ENCODE results near the gene PPP1R2.

PPP1R2 gene

DNA sequence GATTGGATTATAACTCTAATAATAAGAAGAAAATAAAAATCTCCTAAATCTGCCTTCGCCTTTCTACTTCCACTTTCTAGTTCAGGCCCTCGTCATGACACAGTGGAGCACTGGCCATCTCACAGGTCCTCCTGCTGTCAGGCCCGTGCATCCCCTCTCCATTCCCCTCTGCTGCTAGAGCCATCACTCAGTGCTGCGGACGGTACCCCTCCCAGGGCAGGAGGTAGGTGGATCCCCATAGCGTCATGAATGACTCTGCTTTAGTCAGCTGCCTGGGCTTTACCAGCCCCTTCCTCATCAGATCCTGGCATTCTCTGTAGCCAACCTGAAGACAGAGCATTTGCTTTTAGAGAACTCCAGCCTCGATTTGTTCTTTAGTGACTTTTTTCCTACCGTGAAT lies 12.0 kb upstream of the PPP1R2 start:
- TF ChIP-seq, protein P1, sequence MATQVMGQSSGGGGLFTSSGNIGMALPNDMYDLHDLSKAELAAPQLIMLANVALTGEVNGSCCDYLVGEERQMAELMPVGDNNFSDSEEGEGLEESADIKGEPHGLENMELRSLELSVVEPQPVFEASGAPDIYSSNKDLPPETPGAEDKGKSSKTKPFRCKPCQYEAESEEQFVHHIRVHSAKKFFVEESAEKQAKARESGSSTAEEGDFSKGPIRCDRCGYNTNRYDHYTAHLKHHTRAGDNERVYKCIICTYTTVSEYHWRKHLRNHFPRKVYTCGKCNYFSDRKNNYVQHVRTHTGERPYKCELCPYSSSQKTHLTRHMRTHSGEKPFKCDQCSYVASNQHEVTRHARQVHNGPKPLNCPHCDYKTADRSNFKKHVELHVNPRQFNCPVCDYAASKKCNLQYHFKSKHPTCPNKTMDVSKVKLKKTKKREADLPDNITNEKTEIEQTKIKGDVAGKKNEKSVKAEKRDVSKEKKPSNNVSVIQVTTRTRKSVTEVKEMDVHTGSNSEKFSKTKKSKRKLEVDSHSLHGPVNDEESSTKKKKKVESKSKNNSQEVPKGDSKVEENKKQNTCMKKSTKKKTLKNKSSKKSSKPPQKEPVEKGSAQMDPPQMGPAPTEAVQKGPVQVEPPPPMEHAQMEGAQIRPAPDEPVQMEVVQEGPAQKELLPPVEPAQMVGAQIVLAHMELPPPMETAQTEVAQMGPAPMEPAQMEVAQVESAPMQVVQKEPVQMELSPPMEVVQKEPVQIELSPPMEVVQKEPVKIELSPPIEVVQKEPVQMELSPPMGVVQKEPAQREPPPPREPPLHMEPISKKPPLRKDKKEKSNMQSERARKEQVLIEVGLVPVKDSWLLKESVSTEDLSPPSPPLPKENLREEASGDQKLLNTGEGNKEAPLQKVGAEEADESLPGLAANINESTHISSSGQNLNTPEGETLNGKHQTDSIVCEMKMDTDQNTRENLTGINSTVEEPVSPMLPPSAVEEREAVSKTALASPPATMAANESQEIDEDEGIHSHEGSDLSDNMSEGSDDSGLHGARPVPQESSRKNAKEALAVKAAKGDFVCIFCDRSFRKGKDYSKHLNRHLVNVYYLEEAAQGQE (IDR thresholded peaks at IDR 0.05; ENCODE audit: insufficient replicate concordance, low read depth): no peak
- no peak for TF ChIP-seq POLR2AphosphoS5 (IDR thresholded peaks at IDR 0.05; ENCODE audit: low read depth)
- TF ChIP-seq, protein P2, sequence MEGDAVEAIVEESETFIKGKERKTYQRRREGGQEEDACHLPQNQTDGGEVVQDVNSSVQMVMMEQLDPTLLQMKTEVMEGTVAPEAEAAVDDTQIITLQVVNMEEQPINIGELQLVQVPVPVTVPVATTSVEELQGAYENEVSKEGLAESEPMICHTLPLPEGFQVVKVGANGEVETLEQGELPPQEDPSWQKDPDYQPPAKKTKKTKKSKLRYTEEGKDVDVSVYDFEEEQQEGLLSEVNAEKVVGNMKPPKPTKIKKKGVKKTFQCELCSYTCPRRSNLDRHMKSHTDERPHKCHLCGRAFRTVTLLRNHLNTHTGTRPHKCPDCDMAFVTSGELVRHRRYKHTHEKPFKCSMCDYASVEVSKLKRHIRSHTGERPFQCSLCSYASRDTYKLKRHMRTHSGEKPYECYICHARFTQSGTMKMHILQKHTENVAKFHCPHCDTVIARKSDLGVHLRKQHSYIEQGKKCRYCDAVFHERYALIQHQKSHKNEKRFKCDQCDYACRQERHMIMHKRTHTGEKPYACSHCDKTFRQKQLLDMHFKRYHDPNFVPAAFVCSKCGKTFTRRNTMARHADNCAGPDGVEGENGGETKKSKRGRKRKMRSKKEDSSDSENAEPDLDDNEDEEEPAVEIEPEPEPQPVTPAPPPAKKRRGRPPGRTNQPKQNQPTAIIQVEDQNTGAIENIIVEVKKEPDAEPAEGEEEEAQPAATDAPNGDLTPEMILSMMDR (IDR thresholded peaks at IDR 0.05; ENCODE audit: insufficient read depth, low read length): no peak
- no peak for TF ChIP-seq SPI1 (IDR thresholded peaks at IDR 0.05; ENCODE audit: borderline replicate concordance, low read depth)
- TF ChIP-seq GABPA (IDR thresholded peaks at IDR 0.05; ENCODE audit: low read depth): no peak
- Histone ChIP-seq H3K27me3 (ENCODE audit: insufficient read depth, poor library complexity, severe bottlenecking) (no peaks in the 10 kb centered on the region), H3K4me3 (replicated peaks; ENCODE audit: insufficient read depth, low read length) (no peak overlapping the region), H3K27ac (replicated peaks) (no peak overlapping the region)
- DNase-seq (ENCODE audit: low read depth in 1 of 2, low spot score in 1 of 2): no peak

DNA sequence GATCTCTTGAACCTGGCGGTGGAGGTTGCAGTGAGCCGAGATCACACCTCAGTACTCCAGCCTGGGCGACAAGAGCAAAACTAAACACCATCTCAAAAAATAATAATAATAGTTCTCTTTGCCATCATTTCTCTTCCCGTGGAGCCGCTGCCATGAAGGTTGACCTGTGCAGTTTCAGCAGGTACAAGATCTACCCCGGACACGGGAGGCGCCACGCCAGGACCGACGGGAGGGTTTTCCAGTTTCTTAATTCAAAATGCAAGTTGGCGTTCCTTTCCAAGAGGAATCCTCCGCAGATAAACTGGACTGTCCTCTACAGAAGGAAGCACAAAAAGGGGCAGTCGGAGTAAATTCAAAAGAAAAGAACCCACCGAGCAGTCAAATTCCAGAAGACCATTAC lies 11.3 kb upstream of the PPP1R2 start:
- TF ChIP-seq SPI1 (IDR thresholded peaks at IDR 0.05; ENCODE audit: borderline replicate concordance, low read depth) (no peak), POLR2AphosphoS5 (IDR thresholded peaks at IDR 0.05; ENCODE audit: low read depth) (no peak), GABPA (IDR thresholded peaks at IDR 0.05; ENCODE audit: low read depth) (no peak)
- TF ChIP-seq, protein P1 (IDR thresholded peaks at IDR 0.05; ENCODE audit: insufficient replicate concordance, low read depth): no peak
- TF ChIP-seq, protein P2 (IDR thresholded peaks at IDR 0.05; ENCODE audit: insufficient read depth, low read length): no peak
- DNase-seq (ENCODE audit: low read depth in 1 of 2, low spot score in 1 of 2): no peak
- H3K27me3 ChIP-seq (ENCODE audit: insufficient read depth, poor library complexity, severe bottlenecking): no peaks in the 10 kb centered on the region

DNA sequence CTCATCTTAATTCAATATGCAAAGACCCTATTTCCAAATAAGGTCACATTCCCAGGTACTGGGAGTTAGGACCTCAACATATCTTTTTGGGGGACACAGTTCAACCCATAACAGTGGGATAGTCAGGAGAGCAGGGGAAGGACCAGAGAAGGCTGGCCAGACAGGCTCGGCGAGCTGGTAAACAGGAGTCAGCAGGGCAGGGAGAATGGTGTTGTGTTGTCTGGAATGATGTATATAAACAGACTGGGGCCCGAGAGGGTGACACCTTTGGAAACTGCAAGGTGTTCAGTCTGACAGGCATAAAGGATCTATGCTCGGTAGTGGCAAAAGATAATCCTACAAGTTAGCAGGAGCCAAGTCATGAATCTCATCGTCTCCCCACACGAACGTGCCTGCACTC lies 10.1 kb upstream of the PPP1R2 start:
- DNase-seq (ENCODE audit: low read depth in 1 of 2, low spot score in 1 of 2): no peak
- no peak overlapping the region for H3K27ac ChIP-seq (replicated peaks)
- TF ChIP-seq POLR2AphosphoS5 (IDR thresholded peaks at IDR 0.05; ENCODE audit: low read depth) (no peak), SPI1 (IDR thresholded peaks at IDR 0.05; ENCODE audit: borderline replicate concordance, low read depth) (no peak), GABPA (IDR thresholded peaks at IDR 0.05; ENCODE audit: low read depth) (no peak)
- TF ChIP-seq, protein P1 (IDR thresholded peaks at IDR 0.05; ENCODE audit: insufficient replicate concordance, low read depth): no peak
- TF ChIP-seq, protein P2 (IDR thresholded peaks at IDR 0.05; ENCODE audit: insufficient read depth, low read length): no peak

More for the DNA sequence above, 11.3 kb upstream of the PPP1R2 start:
- Histone ChIP-seq H3K4me3 (replicated peaks; ENCODE audit: insufficient read depth, low read length) (no peak overlapping the region), H3K27ac (replicated peaks) (no peak overlapping the region)

More for the DNA sequence above, 10.1 kb upstream of the PPP1R2 start:
- H3K4me3 ChIP-seq (replicated peaks; ENCODE audit: insufficient read depth, low read length): no peak overlapping the region
- H3K27me3 ChIP-seq (ENCODE audit: insufficient read depth, poor library complexity, severe bottlenecking): no peaks in the 10 kb centered on the region

All from HL-60 (cell line).